ENCODE results near the gene GOLGA2. TPM values are rescaled to one million over a fixed set of nuclear protein-coding genes. Genes with fewer than 3 reads are reported as not detected.

The GOLGA2 gene
- total RNA-seq, 1 donor from 2014 or later = 161 TPM

DNA sequence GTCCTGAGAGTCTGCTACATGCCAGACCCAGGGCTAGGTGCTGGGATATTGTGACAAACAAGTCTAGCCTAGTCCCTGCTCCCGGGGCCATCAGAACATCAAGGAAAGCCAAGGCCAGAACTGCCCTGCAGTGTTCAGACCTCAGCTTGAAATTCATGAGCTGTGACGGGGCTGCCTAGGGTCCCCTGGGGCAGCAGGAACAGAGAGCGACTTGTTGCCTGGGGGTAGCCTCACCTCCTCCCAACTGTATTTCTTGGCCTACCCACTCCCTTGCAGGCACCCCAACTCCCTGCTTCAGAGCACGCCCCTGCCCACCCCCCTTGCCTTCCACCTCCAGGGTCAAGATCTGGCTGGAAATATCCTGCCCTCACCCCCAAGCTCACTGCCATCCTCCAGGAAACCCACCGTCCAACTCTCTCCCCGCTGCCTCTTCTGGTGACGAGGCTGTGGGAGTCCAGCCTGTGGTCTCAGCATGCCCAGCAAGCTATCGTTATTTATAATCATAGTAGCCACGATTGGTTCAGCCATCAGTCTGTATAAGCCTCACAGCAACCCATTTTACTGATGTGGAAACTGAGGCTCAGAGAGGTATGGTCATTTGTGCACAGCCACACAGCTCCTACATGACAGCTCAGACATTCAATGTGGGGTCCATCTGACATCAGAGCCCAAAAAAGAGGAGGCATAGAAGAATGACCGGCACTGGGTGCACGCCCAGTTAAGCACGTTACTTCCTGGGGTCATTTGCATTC is 61.9 kb downstream of the GOLGA2 start:
- no peak for DNase-seq (ENCODE audit: low spot score)

DNA sequence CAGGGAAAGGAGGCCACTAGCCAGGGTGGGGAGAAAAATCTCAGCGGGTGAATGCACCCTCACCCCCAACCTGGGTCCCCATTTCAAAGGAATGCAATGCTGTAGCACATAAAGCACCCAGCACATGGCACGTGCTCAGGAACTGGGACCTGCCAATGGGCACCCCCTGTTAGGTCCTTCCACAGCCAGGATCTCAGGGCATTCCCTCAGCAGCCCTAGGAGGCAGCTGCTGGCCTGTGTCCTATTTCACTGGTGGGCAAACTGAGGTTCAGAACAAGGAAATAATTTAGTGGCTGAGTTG is 63.9 kb downstream of the GOLGA2 start:
- no peak for DNase-seq (ENCODE audit: low spot score)

DNA sequence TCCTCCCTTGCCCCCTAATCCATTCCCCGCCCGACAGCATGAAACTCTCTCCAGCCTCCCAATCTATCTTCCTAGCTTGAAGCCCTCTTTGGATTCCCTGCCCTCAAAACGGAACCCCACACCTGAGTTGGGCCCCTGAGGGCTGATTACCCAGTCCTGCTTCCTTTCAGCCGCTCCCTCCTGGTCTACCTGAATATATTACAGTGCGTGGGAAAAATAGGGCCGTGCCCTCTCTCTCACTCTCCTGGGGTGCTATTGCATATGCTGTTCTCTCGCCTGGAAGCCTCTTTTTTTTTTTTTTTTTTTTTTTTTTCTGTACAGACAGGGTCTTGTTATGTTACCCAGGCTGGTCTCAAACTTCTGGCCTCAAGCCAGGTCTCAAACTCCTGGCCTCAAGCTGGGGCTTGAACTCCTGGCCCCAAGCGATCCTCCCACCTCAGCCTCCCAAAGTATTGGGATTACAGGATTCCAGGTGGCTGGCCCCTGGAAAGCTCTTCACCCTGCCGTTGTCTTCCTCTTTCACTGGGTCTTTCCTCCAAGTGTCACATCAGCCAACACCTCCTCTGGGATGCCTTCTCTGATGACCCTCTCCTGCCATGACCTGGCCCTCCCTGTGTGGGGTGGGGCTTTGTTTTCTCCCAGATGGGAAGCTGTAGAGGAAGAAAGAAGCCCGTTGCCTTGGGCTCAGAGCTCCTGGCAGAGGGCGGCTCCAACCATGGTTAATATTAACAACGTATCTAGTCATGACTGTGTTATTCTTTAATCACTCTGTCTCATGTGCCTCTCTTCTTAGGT is 64.4 kb downstream of the GOLGA2 start:
- no peak for DNase-seq (ENCODE audit: low spot score)

DNA sequence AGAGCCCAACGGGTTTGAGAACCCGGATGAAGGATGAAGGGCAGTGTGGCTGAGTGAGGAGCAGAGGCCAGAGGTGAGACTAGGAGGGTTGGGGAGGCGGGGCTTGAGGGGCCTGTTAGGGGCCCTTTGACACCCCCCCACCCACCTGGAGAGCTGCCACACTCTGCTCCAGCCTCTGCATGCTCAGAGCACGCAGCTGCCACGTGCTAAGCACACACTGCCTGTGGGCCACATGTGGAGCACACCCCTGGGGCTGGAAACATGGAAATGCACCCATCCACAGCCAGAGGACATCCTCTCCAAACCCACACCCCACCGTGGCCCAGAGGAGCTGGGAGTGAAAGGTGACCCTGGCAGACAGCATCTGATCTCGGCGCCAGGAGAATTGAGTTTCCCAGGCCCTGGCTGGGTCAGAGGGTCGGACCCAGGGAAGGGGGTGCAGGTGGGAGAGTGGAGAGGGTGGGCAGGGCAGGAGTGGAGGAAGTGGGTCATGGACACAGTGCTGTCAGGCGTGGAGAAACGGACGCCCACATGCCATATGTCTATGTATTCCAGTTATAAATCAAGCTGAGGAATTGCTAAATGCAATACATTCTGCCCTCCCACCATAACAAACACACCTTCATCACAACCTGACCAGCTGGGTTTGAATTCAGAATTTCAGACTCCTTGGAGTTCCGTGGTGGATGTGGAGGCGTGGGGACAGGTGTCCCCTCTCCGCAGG is 66.7 kb downstream of the GOLGA2 start:
- no peak for DNase-seq (ENCODE audit: low spot score)

DNA sequence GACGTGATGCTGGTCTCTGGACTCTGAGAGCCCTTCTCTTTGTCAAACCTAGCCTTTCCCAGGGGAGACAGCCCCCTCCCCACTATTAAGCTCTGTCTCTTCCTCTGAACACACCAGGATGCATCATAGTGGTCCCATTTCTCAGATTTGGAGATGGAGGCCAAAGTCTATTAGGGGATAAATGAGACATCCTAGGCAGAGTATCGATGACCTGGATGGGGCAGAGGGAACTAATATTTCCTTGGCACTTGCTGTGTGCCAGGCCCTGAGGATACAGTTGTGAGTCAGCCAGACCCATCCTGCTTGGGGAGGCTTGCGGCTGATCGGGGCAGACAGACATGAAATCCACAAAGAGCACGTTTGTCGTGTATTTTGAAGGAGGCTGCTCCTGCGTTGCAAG is 67.4 kb downstream of the GOLGA2 start:
- no peak for DNase-seq (ENCODE audit: low spot score)

DNA sequence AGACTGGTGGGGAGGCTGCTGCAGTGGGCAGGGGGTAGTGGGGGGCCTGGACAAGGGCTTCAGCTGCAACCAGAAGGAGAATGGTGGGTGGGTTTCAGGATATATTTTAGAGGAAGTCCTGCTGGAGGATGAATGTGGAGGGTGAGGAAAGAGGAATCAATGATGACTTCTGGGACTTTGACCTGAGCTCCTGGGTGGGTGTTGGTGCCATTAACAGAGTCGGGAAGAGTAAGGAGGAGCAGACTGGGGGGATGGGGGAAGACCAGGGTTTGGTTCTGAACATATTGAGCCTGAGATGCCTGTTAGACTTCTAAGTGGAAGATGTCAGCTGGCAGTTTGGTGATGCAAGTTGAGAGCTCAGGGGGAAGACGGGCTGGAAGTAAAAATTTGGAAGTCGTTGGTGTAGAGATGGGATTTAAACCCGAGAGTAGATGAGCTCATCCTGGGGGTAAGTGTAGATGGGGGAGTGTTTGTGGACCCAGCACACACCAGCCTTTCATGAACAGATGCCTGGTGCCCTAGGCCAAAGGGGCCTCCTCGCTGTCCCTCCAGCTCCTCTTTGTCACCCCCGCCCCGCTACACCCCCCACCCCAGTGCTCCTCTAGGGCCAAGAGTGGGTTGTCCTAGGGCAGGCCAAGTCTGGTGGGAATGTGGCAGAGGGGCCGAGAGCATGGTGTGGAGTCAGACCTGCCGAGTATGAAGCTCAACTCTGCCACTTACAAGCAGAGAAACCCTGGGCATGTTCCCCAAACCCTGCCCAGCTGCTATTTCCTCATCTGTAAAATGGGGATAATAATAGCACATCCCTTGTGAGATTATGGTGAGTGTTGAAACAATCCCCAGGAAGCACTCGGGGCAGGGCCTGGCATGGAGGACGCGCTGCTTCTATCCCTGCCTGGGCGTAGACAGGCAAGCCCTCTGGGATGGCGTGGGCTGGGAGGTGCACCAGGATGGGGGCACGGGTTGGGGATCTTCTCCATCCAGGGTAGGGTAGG is 68.6 kb downstream of the GOLGA2 start:
- no peak for DNase-seq (ENCODE audit: low spot score)

DNA sequence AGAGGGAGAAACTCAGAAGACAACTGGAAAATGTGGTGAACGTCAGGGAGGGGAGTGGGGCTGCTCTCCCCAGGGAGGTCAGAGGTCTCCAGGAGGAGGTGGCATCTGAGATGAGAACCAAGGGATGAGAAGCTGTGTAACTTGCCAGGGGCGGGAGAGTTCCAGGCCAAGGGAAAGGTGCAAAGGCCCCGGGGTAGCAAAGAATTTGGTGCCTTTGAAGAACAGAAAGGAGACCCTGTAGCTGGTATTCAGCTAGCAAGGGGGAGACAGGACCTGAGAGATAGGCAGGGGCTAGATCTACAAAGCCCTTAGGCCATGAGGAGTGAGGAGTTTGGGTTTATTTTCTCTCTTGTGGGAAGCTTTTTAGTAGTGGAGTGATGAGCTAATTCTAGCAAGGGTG is 69.3 kb downstream of the GOLGA2 start:
- DNase-seq (ENCODE audit: low spot score) = no peak

Other genes starting within 250 kb of the GOLGA2 start
- 7.5 TPM for gene NAIF1, start 208.7 kb downstream of the GOLGA2 start, total RNA-seq (ENCODE audit: insufficient read depth, low replicate concordance)
- gene SLC25A25, start 207.8 kb downstream of the GOLGA2 start, total RNA-seq (ENCODE audit: insufficient read depth, low replicate concordance) = 33.5 TPM
- 26.0 TPM for gene PTGES2, start 148.3 kb downstream of the GOLGA2 start, total RNA-seq (ENCODE audit: insufficient read depth, low replicate concordance)
- gene LCN2, start 126.6 kb downstream of the GOLGA2 start, total RNA-seq (ENCODE audit: insufficient read depth, low replicate concordance) = not detected
- 16.9 TPM for gene BBLN, start 115.7 kb downstream of the GOLGA2 start, total RNA-seq (ENCODE audit: insufficient read depth, low replicate concordance)
- 15.6 TPM for gene CIZ1, start 84.4 kb downstream of the GOLGA2 start, total RNA-seq (ENCODE audit: insufficient read depth, low replicate concordance)
- 36.4 TPM for gene DNM1, start 72.6 kb downstream of the GOLGA2 start, total RNA-seq (ENCODE audit: insufficient read depth, low replicate concordance)
- 26.7 TPM for gene SWI5, start 269 bp upstream of the GOLGA2 start, total RNA-seq (ENCODE audit: insufficient read depth, low replicate concordance)
- 8.4 TPM for gene TRUB2, start 46.4 kb upstream of the GOLGA2 start, total RNA-seq (ENCODE audit: insufficient read depth, low replicate concordance)
- gene COQ4, start 46.8 kb upstream of the GOLGA2 start, total RNA-seq (ENCODE audit: insufficient read depth, low replicate concordance) = 20.9 TPM
- gene SLC27A4, start 64.5 kb upstream of the GOLGA2 start, total RNA-seq (ENCODE audit: insufficient read depth, low replicate concordance) = 8.9 TPM
- 29.1 TPM for gene URM1, start 95.4 kb upstream of the GOLGA2 start, total RNA-seq (ENCODE audit: insufficient read depth, low replicate concordance)
- 105 TPM for gene CERCAM, start 144.8 kb upstream of the GOLGA2 start, total RNA-seq (ENCODE audit: insufficient read depth, low replicate concordance)
- gene ODF2, start 180.0 kb upstream of the GOLGA2 start, total RNA-seq (ENCODE audit: insufficient read depth, low replicate concordance) = 16.6 TPM
- 8.7 TPM for gene GLE1, start 228.7 kb upstream of the GOLGA2 start, total RNA-seq (ENCODE audit: insufficient read depth, low replicate concordance)